Activated B cell treated with CpG ODN at 0.5 μM for 24 hours (primary cell): ENCODE measurements around the gene PHETA1. TPM values are rescaled to one million over a fixed set of nuclear protein-coding genes. Genes with fewer than 3 reads are reported as not detected.
A peak's percentile ranks its signal among the peaks of the same experiment; 100 is the strongest.

ENCODE experiments used
- ATAC-seq: fragments of 200-7000 bp; cut with Tn5 transposase; one replicate; pipeline ENCODE4 v1.10.0; 2021; ENCODE audit warnings: low read depth, mild to moderate bottlenecking, moderate library complexity
- CTCF ChIA-PET: fragments of 350-600 bp; sonication (Branson Sonifier 250); formaldehyde crosslinking; loops from one replicate; lab custom pipeline; 2021; ENCODE audit warnings: antibody characterized with exemption; lab: Charles Lee
- POLR2A ChIA-PET: fragments of 350-600 bp; sonication (Branson Sonifier 250); formaldehyde crosslinking; loops from one replicate; lab custom pipeline; 2021; ENCODE audit warnings: antibody characterized with exemption; lab: Charles Lee
- DNase-seq: peaks from one replicate; pipeline ENCODE4 v3.0.0; 2022
- H3K27ac Mint-ChIP-seq: one replicate; pipeline ENCODE4 v1.8.0; 2020; ENCODE audit warnings: mixed read lengths
- H3K27me3 Mint-ChIP-seq: one replicate; pipeline ENCODE4 v1.8.0; 2021; ENCODE audit warnings: mixed read lengths
- H3K36me3 Mint-ChIP-seq: one replicate; pipeline ENCODE4 v1.8.0; 2021; ENCODE audit warnings: low read depth, mixed read lengths
- H3K4me1 Mint-ChIP-seq: one replicate; pipeline ENCODE4 v1.8.0; 2021; ENCODE audit warnings: mixed read lengths
- H3K4me3 Mint-ChIP-seq: one replicate; pipeline ENCODE4 v1.8.0; 2020; ENCODE audit warnings: mild to moderate bottlenecking, mixed read lengths
- H3K9me3 Mint-ChIP-seq: one replicate; pipeline ENCODE4 v1.8.0; 2020; ENCODE audit warnings: mixed read lengths
- intact Hi-C: fragments of 100-400 bp; cut with micrococcal nuclease; formaldehyde crosslinking; loops from one replicate; pipeline ENCODE4 v1.15.1; 2024
- total RNA-seq: library from RNA; stranded (reverse); gene quantifications from 2 replicates; pipeline ENCODE4 v1.2.3, GENCODE V29; 2022
- TF ChIP-seq, protein P1 (sequence below): fragments of 200-600 bp; IDR thresholded peaks from one replicate; pipeline ENCODE4 v1.8.0; 2022; ENCODE audit warnings: antibody characterized with exemption, mild to moderate bottlenecking

The PHETA1 gene, protein sequence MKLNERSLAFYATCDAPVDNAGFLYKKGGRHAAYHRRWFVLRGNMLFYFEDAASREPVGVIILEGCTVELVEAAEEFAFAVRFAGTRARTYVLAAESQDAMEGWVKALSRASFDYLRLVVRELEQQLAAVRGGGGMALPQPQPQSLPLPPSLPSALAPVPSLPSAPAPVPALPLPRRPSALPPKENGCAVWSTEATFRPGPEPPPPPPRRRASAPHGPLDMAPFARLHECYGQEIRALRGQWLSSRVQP
- total RNA-seq = 1.6 and 2.0 TPM in 2 replicates

DNA sequence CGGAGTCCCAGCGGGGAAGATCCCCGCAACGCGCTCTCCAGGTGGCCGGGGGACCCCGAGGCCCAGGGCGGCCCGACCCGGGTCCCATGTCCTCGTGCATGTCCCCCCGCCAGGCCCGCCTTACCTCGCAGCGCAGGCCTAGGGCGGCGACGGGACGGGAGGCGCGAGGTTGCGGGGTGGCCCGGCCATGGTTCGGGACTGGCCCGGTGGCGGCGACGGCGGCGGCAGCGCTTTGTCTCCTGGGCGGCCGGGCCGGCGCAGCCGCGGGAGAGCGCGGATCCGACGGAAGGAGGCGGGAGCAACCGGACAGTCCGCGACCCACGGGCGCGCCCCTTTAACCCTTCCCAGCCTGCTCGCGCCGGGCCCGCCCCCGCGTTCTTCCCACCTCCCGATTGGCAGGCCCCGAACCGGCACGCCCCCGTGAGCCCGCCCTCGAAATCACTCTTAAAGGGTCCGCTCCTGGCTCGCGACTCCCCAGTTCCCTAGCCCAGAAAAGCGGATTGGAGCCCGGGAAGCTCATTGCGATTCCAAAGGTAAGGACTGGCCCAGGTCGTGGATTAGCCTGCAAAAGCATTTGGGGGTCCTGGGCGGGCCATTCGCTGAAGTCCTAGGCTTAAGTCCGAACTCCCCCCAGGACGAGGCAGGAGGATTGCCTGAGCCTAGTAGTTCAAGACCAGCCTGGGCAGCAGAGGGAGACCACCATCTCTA is at the start of gene PHETA1:
Gene PHETA1 (minus strand): TSS at position 308 of the 708 bp plus-strand sequence. CDS start 5,668 bp downstream, outside the sequence.
- H3K4me1 Mint-ChIP-seq = peaks cover 35% of the 10 kb centered on the region
- intact Hi-C loops = loop anchor here (1.0 to 5.0 kb wide), 3 partner anchors 14 to 37 kb away; partner anchors contain the start of gene SH2B3
- ATAC-seq (peak; percentile 96), DNase-seq (peak; percentile 80)
- POLR2A ChIA-PET = interaction anchor here (1.0 to 1.6 kb wide), 3 partner anchors 9 to 13 kb away, joined by 3 to 4 read pairs (median 3); no protein-coding TSS in a partner anchor
- peaks cover 15% of the 10 kb centered on the region for H3K36me3 Mint-ChIP-seq
- TF ChIP-seq, protein P1, sequence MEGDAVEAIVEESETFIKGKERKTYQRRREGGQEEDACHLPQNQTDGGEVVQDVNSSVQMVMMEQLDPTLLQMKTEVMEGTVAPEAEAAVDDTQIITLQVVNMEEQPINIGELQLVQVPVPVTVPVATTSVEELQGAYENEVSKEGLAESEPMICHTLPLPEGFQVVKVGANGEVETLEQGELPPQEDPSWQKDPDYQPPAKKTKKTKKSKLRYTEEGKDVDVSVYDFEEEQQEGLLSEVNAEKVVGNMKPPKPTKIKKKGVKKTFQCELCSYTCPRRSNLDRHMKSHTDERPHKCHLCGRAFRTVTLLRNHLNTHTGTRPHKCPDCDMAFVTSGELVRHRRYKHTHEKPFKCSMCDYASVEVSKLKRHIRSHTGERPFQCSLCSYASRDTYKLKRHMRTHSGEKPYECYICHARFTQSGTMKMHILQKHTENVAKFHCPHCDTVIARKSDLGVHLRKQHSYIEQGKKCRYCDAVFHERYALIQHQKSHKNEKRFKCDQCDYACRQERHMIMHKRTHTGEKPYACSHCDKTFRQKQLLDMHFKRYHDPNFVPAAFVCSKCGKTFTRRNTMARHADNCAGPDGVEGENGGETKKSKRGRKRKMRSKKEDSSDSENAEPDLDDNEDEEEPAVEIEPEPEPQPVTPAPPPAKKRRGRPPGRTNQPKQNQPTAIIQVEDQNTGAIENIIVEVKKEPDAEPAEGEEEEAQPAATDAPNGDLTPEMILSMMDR = no peak
- peak within 1 kb of the TSS; percentile 85 for H3K4me3 Mint-ChIP-seq
- H3K27ac Mint-ChIP-seq = no peak within 1 kb of the TSS
- H3K9me3 Mint-ChIP-seq = no peaks in the 10 kb centered on the region
- H3K27me3 Mint-ChIP-seq = no peaks in the 10 kb centered on the region
- CTCF ChIA-PET = interaction anchor here (0.9 to 2.8 kb wide), 4 partner anchors 14 to 83 kb away, joined by 3 to 12 read pairs (median 4); no protein-coding TSS in a partner anchor

DNA sequence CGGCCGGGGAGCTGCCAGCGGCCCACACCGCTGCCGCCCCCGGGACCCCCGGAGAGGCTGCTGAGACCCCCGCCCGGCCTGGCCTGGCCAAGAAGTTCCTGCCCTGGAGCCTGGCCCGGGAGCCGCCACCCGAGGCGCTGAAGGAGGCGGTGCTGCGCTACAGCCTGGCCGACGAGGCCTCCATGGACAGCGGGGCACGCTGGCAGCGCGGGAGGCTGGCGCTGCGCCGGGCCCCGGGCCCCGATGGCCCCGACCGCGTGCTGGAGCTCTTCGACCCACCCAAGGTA is 49.6 kb upstream of the PHETA1 start:
- Mint-ChIP-seq H3K9me3 (no peaks in the 10 kb centered on the region), H3K4me1 (peaks cover 21% of the 10 kb centered on the region), H3K4me3 (no peak overlapping the region), H3K27ac (no peak overlapping the region), H3K36me3 (peaks cover 65% of the 10 kb centered on the region), H3K27me3 (no peaks in the 10 kb centered on the region)
- no peak for ATAC-seq
- DNase-seq = no peak
- CTCF ChIA-PET = interaction anchor here (1.0 to 1.5 kb wide), 2 partner anchors 14 to 33 kb away, joined by 3 to 4 read pairs; no protein-coding TSS in a partner anchor
- intact Hi-C loops = no loop called here
- TF ChIP-seq, protein P1 = no peak
- POLR2A ChIA-PET = no interaction called here

DNA sequence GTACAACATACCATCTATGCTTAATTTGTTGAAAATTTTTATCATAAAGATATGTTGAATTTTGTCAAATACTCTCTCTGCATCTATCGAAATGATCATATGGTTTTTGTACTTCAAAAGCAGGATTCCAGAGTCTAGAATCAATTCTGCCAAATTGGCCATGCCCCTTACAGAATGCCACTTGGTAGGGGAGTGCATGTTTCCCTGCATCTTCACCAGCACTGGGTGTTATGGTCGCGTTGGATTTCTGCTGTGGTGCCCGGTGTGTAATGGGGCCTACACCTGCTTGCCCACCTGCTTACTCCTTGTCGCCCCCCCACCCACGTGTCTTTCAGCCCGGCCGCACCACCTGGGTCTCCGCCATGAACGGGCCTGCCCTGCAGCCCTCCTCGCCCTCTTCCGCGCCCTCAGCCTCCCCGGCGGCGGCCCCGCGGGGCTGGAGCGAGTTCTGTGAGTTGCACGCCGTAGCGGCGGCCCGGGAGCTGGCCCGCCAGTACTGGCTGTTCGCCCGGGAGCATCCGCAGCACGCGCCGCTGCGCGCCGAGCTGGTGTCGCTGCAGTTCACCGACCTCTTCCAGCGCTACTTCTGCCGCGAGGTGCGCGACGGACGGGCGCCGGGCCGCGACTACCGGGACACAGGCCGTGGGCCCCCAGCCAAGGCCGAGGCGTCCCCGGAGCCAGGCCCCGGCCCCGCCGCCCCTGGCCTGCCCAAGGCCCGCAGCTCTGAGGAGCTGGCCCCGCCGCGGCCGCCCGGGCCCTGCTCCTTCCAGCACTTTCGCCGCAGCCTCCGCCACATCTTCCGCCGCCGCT is 49.1 kb upstream of the PHETA1 start:
- ChIA-PET POLR2A (no interaction called here), CTCF (no interaction called here)
- Mint-ChIP-seq H3K36me3 (peaks cover 68% of the 10 kb centered on the region), H3K4me1 (peaks cover 26% of the 10 kb centered on the region), H3K9me3 (no peaks in the 10 kb centered on the region), H3K27ac (no peak overlapping the region), H3K4me3 (no peak overlapping the region), H3K27me3 (no peaks in the 10 kb centered on the region)
- TF ChIP-seq, protein P1 = no peak
- DNase-seq = no peak
- no peak for ATAC-seq
- intact Hi-C loops = loop anchor here (1.0 kb wide), 1 partner anchor 9 kb away; no protein-coding TSS in a partner anchor

DNA sequence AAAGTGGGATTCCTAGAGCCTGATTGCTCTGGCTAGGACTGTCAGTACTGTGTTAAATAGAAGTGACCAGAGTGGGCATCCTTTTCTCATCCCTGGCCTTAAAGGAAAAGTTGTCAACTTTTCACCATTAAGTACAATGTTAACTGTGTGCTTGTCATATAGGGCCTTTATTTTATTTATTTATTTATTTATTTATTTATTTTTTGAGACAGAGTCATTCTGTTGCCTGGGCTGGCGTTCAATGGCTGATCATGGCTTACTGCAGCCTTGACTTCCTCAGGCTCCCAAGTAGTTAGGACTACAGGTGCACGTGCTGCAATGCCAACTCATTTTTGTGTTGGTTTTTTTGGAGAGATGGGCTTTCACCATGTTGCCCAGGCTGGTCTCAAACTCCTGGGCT is 48.4 kb upstream of the PHETA1 start:
- DNase-seq = no peak
- ChIA-PET CTCF (no interaction called here), POLR2A (no interaction called here)
- Mint-ChIP-seq H3K4me1 (peaks cover 30% of the 10 kb centered on the region), H3K9me3 (no peaks in the 10 kb centered on the region), H3K27me3 (no peaks in the 10 kb centered on the region), H3K27ac (no peak overlapping the region), H3K36me3 (peaks cover 66% of the 10 kb centered on the region), H3K4me3 (no peak overlapping the region)
- TF ChIP-seq, protein P1 = no peak
- intact Hi-C loops = loop anchor here (1.0 kb wide), 1 partner anchor 8 kb away; no protein-coding TSS in a partner anchor
- ATAC-seq = no peak
